ENCODE measurements around the gene ADA.

The ADA gene

DNA sequence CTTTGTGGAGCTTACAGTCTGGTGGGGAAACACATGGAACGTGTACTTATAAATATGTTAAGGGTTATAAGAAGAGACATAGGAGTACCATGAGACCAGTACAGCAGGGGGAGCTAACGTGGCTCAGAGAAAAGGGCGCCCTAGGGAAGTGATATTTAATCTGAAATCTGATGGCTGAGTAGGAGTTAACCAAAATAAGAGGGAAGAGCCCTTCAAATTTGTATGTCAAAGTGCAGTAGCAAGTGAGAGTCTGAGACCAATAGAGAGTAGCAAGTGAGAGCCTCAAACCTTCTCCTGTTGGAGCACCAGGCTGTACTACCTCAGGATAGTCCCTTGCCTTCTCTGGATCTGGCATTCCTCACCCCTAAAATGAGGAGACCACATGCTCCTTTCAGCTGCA, 75.2 kb downstream of the ADA start:
- H3F3A ChIP-seq (ENCODE audit: low read depth) = peaks cover 6% of the 10 kb centered on the region; the same call in 1 of the 2 replicates
- H3K9ac ChIP-seq (ENCODE audit: low read depth, low read length, poor library complexity, severe bottlenecking) = peak overlapping the region; percentile 9
- H3K36me3 ChIP-seq (ENCODE audit: insufficient read depth, low read length) = no peaks in the 10 kb centered on the region
- no peaks in the 10 kb centered on the region for H3K27me3 ChIP-seq (ENCODE audit: insufficient read depth, low read length, poor library complexity, severe bottlenecking)
- no peaks in the 10 kb centered on the region for H3K9me3 ChIP-seq (ENCODE audit: insufficient read depth, low read depth, low read length)
- no peak overlapping the region for H2AFZ ChIP-seq (ENCODE audit: low read length)
- H3K79me2 ChIP-seq (ENCODE audit: insufficient read depth, low read length) = peaks cover 15% of the 10 kb centered on the region; the same call in 1 of the 2 replicates
- H3K4me3 ChIP-seq (ENCODE audit: low read length, poor library complexity, severe bottlenecking) = peak overlapping the region; percentile 3
- H4K20me1 ChIP-seq (ENCODE audit: insufficient read depth, low read length, poor library complexity, severe bottlenecking) = no peaks in the 10 kb centered on the region
- TF ChIP-seq, protein P1, sequence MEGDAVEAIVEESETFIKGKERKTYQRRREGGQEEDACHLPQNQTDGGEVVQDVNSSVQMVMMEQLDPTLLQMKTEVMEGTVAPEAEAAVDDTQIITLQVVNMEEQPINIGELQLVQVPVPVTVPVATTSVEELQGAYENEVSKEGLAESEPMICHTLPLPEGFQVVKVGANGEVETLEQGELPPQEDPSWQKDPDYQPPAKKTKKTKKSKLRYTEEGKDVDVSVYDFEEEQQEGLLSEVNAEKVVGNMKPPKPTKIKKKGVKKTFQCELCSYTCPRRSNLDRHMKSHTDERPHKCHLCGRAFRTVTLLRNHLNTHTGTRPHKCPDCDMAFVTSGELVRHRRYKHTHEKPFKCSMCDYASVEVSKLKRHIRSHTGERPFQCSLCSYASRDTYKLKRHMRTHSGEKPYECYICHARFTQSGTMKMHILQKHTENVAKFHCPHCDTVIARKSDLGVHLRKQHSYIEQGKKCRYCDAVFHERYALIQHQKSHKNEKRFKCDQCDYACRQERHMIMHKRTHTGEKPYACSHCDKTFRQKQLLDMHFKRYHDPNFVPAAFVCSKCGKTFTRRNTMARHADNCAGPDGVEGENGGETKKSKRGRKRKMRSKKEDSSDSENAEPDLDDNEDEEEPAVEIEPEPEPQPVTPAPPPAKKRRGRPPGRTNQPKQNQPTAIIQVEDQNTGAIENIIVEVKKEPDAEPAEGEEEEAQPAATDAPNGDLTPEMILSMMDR (conservative IDR thresholded peaks at IDR 0.05; ENCODE audit: low read length) = peak; percentile 72
- TF ChIP-seq EZH2phosphoT487 (IDR thresholded peaks at IDR 0.05; ENCODE audit: borderline replicate concordance) = no peak
- H3K4me1 ChIP-seq (ENCODE audit: insufficient read depth, low read length, poor library complexity, severe bottlenecking) = peaks cover 69% of the 10 kb centered on the region
- H3K4me2 ChIP-seq (ENCODE audit: low read depth, low read length, poor library complexity, severe bottlenecking) = peak overlapping the region; percentile 50
- no peaks in the 10 kb centered on the region for H3K9me2 ChIP-seq (replicated peaks; ENCODE audit: low read depth, low read length)

DNA sequence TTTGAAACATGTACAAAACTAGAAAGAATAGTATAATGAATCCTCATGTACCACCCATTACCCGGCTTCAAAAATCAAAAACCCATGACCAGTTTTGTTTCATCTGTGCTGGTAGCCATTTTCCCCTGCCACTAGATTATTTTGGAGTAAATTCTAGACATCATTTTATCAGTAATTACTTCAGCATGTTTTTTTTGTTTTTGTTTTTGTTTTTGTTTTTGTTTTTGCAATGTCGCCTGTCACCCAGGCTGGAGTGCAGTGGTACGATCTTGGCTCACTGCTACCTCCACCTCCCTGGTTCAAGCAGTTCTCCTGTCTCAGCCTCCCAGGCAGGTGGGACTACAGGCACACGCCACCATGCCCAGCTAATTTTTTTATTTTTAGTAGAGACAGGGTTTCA, 77.1 kb downstream of the ADA start:
- H3K9me2 ChIP-seq (replicated peaks; ENCODE audit: low read depth, low read length) = no peaks in the 10 kb centered on the region
- no peaks in the 10 kb centered on the region for H4K20me1 ChIP-seq (ENCODE audit: insufficient read depth, low read length, poor library complexity, severe bottlenecking)
- peaks cover 59% of the 10 kb centered on the region for H3K4me1 ChIP-seq (ENCODE audit: insufficient read depth, low read length, poor library complexity, severe bottlenecking)
- H3K9me3 ChIP-seq (ENCODE audit: insufficient read depth, low read depth, low read length) = no peaks in the 10 kb centered on the region
- no peaks in the 10 kb centered on the region for H3K27me3 ChIP-seq (ENCODE audit: insufficient read depth, low read length, poor library complexity, severe bottlenecking)
- H3K9ac ChIP-seq (ENCODE audit: low read depth, low read length, poor library complexity, severe bottlenecking) = no peak overlapping the region
- H3K4me3 ChIP-seq (ENCODE audit: low read length, poor library complexity, severe bottlenecking) = no peak overlapping the region
- no peaks in the 10 kb centered on the region for H3K36me3 ChIP-seq (ENCODE audit: insufficient read depth, low read length)
- peaks cover 9% of the 10 kb centered on the region; the same call in 1 of the 2 replicates for H3F3A ChIP-seq (ENCODE audit: low read depth)
- no peak for TF ChIP-seq EZH2phosphoT487 (IDR thresholded peaks at IDR 0.05; ENCODE audit: borderline replicate concordance)
- TF ChIP-seq, protein P1 (conservative IDR thresholded peaks at IDR 0.05; ENCODE audit: low read length) = no peak
- peaks cover 15% of the 10 kb centered on the region; the same call in 1 of the 2 replicates for H3K79me2 ChIP-seq (ENCODE audit: insufficient read depth, low read length)
- H3K4me2 ChIP-seq (ENCODE audit: low read depth, low read length, poor library complexity, severe bottlenecking) = peak overlapping the region; percentile 44
- H2AFZ ChIP-seq (ENCODE audit: low read length) = no peak overlapping the region

DNA sequence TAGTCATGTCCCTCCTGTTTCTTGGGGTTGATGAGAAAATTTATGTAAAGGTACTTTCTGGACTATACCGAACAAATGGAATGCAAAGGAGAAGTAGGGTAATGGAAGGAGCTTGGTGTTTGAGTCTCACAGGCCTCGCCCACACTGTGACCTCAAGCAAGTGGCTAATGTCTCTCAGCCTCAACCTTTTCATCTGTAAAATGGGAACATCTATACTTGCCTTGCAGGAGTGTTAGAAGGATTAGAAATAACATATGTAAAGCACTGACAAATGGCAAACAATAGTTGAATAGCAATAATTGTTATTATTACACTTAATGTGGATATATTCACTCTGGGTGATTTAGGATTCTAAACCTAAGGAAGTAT, 78.0 kb downstream of the ADA start:
- Histone ChIP-seq H3K9ac (ENCODE audit: low read depth, low read length, poor library complexity, severe bottlenecking) (peak overlapping the region; percentile 52), H3K36me3 (ENCODE audit: insufficient read depth, low read length) (no peaks in the 10 kb centered on the region), H3K9me2 (replicated peaks; ENCODE audit: low read depth, low read length) (no peaks in the 10 kb centered on the region), H3K4me3 (ENCODE audit: low read length, poor library complexity, severe bottlenecking) (no peak overlapping the region), H3K4me1 (ENCODE audit: insufficient read depth, low read length, poor library complexity, severe bottlenecking) (peaks cover 56% of the 10 kb centered on the region), H3K9me3 (ENCODE audit: insufficient read depth, low read depth, low read length) (no peaks in the 10 kb centered on the region), H3K27me3 (ENCODE audit: insufficient read depth, low read length, poor library complexity, severe bottlenecking) (no peaks in the 10 kb centered on the region), H4K20me1 (ENCODE audit: insufficient read depth, low read length, poor library complexity, severe bottlenecking) (no peaks in the 10 kb centered on the region), H3K79me2 (ENCODE audit: insufficient read depth, low read length) (peaks cover 15% of the 10 kb centered on the region; the same call in 1 of the 2 replicates), H3K4me2 (ENCODE audit: low read depth, low read length, poor library complexity, severe bottlenecking) (peak overlapping the region; percentile 44), H3F3A (ENCODE audit: low read depth) (peaks cover 9% of the 10 kb centered on the region; the same call in 1 of the 2 replicates), H2AFZ (ENCODE audit: low read length) (no peak overlapping the region)
- no peak for TF ChIP-seq EZH2phosphoT487 (IDR thresholded peaks at IDR 0.05; ENCODE audit: borderline replicate concordance)
- TF ChIP-seq, protein P1 (conservative IDR thresholded peaks at IDR 0.05; ENCODE audit: low read length) = no peak
